Measurements from ENCODE around the gene EYA2.
"Not testable (repeated sequence)": the region's sequence is repeated elsewhere in the genome, so short reads cannot be mapped to it uniquely, and the experiment has no call there.

EYA2 gene

DNA sequence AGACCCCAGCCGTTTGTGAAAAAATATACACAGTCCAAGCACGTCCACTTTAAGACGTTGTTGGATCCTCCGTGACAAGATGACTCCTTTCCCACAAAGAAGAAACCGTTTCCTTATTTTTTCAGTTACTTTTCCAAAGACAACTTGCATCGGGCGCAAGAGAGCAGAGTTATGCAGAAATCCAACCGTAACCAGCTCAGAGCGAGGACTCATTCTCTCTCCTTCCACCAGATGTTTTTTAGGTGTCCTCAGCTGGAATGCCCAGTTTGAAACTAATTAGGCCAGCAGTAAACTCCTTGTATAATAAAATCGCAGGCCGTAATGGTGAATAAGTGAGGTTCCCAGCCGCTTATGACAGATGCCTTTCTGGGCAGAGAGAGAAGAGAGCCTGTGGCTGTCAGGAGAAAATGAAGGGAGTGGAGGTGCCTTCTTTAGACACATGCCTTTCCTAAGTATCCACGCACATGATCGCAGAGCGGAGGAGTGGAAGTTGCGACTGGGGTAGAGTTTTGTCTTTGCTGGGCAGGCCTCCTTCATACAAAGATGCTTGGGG is 2.8 kb downstream of the EYA2 start:
- peak in 1 of 2 experiments; percentile 39 for DNase-seq

DNA sequence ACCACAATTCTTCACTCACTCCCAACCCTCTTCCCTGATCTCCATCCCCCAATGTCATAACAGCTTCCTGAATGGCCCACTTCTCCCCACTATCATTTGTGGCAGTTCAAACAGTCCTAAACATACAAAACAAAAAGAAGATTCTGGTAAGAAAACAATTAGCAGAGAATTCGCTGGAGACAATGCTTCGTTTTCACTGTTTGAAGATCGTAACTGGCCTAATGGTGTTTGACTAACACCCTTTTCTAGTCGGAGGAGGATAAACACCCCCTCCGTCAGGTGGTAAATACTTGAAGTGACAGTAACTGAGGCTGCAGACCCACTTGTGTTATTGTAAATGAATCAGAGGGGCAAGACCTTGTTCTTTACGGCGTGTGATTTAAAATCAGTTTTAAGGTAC is 3.8 kb downstream of the EYA2 start:
- no peak for DNase-seq

DNA sequence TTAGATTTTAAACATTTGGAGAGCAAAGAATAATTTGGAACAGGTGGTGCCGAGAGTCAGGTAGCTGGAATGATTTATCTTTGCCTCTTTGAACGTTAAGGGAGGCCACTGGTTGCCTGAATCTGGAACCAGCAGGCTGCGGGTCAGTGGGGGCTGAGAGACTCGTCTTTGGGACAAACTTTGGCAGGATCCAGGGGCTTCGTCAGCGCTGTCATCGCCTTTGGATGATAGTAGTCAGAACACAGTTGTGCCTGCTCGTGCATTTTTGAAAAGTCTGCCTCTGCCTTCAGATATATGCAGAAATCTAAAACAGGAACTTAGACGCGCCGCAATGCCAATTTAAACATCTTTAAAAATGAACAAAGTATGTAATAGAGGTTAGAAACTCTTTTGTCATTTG is 5.0 kb downstream of the EYA2 start:
- DNase-seq, result no peak

DNA sequence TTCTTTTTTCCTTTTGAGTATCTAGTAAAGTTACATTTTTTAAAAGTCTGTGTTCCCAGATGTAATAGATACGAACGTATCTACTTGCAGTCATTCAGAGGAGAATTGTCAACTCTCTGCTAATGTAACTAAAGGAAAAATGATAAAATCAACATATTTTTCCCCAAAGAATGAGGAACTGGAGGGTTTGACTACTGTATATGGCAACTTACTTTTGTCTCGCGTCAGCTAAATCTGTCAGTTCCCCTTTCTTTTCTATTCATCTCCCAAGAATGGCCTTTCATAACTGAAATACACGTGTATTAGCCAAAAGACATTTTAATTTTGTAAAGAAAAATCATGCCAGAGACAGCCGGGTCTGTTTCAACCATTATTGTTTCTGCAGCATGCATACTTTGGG is 5.4 kb downstream of the EYA2 start:
- DNase-seq, result no peak

DNA sequence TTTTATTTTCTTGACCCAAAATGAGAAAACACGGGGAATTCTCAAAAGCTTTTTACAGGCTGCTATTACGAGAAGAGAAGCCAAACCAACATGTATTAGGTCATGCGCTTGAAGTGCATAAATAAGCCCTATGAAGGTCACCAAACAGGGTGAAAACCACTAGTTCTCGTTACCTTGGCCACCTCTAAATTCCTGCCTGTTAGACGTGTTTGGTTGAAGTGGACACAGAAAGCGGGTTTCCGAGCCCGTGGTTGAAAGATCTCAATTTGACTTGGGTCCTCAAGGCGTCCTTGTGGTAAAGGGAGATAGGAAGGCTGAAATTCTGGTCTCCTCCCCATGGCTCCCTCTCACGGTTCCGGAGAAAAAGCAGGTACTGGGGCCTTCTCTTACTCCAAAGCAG is 6.2 kb downstream of the EYA2 start:
- no peak for DNase-seq

DNA sequence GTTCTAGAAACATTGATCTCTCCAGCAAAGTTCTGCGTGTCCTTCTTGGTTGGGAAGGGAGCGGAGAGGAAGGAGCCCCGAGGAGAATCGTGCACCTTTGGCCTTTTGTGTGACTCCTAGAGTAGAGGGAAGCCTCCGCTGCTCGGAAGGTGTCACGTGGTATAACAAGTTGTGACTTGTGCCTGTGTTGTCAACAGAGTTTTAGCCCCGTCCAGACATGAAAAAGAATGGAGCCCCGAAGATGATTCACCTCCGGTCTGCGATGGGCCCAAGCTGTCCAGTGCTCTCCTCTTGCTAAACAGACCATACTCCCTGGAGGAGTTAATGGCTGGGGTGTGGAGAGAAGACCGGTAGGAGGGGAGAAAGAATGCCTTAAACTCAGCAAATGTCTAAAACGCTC is 7.0 kb downstream of the EYA2 start:
- peak in 1 of 2 experiments; percentile 49 for DNase-seq

DNA sequence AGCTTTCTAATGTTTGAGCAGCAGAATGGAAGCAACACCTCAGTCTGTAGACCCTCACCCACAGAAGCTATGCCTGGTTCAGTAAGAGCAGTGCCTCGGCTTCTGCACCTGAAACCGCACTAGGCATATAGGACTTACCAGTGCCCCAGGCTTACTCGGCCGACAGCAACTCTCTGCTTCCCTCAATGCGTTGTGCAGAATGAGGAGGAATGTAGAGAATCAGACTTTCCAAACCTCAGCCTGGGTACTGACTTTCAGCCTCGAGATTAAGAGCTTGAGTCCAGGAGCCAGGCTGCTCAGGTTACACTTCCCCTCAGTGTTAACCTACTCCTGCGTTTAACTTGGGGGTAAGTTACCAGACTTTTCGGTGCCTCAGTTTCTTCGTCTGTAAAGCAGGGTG is 8.6 kb downstream of the EYA2 start:
- DNase-seq, result no peak

DNA sequence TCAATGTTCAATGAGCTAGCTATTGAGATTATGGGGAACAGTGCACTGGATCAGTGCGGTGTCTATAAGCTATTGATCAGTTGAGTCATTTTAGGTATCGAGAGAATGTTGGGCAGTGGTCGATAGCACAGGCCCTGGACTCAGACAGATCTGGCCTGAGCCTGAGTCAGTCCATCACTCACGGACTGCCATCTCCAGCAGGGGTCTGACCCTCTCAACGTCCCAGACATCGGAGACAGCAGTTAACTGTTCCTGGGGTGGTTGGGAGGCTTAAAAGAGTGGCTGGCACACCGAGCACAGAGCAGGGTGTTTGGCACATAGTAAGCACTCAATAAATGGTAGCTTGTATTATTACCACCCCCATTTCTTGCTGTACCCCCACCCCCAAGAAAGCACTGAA is 9.3 kb downstream of the EYA2 start:
- DNase-seq, result no peak

DNA sequence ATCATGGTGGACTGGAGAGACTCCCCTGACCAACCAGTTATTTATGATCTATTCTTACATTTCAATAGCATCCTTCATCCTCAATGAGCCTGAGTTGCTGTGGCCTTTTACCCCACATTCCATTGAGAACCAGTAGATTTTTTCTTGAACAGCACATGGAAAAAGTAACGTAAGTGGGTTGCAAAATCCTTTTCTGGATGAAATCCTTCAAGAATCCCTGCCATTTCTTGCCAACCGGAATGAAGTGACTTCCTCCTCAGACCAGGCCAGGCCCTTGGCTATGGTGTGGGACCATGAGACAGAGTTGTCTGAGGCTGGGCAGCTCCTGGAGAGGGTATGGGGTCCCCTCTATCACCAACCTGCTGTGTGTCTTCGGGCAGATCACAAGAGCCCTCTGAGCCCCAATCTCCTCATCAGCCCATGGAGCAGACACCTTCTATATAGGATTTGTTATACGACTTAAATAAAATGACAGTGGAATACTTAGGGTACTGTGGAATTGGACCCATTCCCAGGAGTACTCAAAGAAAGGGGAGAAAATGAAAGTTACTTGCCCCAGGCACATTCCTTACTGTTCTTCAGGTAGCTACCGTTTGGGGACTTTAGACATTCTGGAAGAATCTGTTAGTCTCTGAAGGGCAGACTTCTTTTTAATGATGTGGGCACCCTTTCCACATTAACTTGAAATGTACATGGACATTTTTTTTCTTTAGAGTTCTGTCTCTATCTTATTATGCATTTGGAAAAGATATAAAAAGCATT is 10.9 kb downstream of the EYA2 start:
- no peak for DNase-seq

DNA sequence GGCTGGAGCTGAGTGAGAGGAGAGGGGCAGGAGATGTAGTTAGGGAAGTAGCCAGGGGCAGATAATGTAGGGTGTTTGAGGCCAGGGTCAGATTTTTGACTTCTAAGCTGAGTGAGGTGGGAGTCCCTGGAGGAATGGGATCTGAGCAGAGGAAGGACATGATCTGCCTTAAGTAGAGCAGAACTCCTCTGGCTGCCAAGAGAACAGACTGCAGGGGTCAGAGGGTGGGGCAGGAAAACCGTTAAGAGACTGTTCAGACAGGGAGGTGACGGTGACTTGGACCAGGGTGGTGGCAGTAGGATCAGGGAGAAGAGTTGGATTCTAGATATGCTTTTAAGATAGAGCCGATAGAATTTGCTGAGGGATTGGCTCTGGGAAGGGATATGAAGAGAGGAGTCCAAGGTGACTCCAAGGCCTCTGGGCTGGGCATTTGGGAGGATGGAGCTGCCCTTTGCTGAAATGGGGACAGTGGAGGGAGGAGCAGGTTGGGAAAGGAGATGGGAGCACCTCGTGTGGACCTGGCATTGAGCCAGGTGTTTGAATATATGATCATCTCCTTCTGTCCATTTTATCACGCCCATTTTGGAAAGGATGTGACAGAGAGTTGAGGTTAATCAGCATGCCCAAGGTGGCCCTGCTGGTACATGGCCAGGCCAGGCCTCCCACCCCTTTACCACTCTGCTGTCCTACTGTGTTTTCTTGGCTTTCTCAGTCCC is 18.8 kb downstream of the EYA2 start:
- DNase-seq, result no peak

DNA sequence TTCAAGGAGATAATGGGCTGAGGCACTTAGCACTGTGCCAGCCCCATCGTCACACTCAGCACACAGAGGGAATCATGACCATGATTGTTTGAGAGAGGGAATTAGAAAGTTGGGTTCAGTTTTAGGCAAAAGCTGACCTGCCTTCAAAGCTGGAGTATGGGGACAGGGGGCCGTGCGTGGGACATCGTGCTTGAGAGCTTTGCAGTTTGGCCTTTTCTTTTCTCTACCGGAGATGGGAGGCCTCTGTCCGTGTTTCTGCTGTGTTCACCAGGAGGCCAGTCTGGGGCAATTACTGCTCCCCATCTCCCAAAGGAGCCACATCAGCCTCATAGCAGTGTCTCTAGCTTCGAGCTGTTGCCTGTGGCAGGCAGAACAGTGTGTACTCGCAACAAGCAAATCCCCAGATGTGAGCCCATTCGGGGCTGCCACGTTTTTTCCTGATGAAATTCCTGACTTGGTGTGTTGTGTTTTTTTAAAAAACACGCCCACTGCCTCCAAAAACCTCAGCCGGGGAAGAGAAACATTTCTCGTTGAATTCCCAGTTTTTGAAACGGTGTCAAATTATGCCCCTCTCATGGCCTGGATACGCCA is 20.2 kb downstream of the EYA2 start:
- DNase-seq, result no peak

DNA sequence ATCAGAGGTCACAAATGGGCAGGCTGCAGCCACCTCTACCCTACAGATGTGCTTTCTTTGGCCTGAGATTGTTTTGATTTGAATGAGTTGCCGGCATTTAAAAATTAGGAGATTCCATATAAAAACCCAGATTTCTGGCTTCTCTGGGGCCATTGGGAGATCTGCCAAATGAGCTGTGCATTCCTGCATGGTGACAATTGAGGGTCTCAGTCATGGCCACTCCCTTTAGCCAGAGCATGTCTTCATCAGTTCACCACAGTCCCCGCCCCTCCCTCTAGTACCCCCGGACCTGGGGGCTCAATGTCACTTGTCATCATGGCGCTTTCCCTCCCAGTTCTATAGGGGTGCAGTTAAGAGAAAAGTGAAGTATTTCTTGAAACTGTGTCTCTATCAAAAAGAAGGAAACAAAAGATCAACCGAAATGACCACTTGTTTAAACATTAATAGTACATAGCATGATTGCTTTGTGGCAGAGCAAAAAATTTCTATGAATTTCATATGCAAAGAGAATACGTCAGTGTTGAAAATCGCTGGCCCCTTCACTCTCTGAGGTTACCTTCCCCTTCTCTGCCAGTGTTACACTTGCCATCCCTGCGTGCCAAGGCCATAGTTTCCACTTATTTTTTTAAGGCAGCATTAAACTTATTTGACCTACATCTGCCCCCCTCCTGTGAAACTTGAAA is 21.1 kb downstream of the EYA2 start:
- no peak for DNase-seq

DNA sequence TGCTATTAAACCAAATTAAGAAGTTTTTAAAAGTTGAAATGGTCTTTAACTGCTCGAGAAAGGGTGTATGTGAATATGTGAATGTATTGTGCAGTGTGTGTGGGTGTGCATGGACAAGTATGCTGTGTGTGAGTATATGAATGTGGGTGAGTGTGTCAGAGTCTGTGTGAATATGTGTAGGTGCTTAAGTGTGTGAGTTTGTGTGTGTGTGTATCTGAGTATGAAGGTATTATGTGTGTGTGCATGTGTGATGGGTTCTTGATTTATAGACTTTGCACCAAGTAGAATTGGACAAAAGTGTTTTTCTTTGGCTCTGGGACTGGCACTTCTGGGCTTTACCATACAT is 21.6 kb downstream of the EYA2 start:
- no peak for DNase-seq

DNA sequence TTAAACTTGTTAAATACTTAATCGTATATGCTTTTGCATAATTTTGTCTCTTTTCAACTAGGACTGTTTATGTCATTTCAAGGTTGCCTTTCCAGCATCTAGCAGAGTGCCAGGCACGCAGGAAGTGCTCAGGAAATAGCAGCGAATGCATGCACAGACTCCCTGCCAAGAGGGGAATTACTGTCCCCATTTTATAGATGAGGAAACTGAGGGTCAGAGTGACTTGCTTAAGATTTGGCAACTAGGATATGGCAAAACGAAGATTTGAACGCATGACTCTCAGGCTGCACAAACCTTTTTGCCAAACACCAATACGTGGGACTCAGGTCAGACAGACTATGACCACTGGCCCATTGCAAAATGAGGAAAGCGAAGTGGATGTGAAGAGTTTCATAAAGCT is 22.5 kb downstream of the EYA2 start:
- no peak for DNase-seq

DNA sequence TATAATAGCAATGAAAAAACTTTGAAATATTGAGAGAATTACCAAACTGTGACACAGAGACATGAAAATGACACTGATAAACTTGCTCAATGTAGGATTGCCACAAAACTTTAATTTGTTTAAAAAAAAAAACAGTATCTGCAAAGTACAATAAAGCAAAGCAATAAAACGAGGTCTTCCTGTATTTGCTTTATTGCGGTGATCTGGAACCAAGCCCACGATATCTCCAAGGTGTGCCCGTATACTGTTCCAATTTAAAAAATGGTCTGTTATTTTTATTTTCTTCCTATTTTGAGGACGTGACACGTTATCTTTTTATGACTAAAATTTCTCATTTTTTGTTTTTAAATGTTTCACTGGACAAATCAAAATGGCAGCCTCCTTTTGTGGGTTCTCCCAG is 25.5 kb downstream of the EYA2 start:
- no peak for DNase-seq

DNA sequence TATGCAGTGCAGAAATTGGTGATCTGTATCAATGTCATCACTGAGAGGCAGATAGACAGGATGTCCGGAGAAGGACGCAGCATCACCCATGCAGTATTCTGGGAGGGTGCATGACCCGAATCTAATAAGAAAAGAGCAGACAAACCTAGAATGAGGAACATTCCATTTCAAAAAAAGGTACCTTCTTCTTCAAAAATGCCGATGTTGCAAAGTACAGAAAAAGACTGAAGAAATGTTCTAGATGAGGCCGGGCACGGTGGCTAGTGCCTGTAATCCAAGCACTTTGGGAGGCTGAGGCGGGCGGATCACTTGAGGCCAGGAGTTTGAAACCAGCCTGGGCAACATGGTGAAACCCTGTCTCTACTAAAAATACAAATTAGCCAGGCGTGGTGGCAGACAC is 28.2 kb downstream of the EYA2 start:
- not testable (repeated sequence) for DNase-seq

DNA sequence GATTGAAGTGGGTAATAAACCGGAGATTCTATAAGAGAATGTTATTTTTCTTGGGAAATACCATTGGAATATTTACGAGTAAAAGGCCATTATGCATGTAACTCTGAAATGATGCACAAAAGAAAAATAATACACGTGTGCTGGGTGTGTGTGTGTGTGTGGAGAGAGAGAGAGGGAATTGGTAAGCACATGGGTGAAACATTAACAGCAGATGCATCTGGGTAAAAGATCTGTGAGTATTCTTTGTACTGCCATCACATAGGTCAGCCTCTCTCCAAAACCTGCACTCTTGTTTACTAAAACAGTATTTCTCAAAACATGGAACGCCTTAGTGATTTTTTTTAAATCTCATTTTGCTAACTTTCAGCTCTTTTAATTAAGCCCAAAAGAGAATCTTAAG is 28.9 kb downstream of the EYA2 start:
- no peak for DNase-seq

DNA sequence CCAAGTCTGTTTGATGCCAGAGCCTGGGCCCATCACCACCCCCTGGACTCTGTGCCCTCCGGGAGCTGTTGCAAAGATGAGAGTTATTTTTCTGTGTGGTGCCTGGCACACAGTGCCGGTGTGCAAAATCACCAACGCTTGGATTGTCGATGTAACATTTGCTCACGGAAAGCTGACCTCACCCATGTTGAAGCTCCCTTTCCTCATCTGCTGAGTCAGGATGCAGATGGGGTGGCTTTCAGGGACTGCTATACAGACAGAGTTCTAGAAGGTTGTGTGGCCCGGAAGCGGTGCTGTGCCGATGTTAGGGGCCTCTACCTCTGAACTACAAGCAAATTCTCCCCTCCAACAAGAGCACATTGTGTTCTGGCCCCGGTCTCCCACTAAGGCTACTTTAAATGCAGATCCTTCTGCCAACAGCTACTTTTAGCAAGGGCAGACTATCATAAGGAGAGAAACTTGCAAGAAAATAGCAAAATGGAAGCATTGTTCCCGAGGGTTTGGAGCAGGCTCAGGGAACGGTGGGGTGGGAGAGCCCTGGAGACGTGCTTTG is 34.0 kb downstream of the EYA2 start:
- DNase-seq, result no peak

DNA sequence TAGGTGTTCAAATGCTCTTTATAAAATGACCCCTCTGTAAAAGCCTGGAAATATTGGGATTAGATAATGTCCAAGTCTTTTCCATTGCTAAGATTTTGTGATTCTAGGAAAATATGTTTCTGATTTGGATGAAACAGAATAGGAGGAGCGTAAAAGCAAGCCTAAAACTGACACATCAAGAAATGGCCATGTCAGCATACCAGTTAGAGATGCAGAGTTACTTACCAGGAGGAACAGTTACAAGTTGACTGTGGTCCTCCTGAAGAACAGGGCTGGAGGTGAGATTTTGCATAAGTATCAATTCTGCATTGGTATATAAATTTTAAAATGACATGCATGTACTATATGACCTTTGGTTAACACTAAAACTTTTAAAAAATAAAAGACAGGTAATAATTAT is 35.3 kb downstream of the EYA2 start:
- no peak for DNase-seq

DNA sequence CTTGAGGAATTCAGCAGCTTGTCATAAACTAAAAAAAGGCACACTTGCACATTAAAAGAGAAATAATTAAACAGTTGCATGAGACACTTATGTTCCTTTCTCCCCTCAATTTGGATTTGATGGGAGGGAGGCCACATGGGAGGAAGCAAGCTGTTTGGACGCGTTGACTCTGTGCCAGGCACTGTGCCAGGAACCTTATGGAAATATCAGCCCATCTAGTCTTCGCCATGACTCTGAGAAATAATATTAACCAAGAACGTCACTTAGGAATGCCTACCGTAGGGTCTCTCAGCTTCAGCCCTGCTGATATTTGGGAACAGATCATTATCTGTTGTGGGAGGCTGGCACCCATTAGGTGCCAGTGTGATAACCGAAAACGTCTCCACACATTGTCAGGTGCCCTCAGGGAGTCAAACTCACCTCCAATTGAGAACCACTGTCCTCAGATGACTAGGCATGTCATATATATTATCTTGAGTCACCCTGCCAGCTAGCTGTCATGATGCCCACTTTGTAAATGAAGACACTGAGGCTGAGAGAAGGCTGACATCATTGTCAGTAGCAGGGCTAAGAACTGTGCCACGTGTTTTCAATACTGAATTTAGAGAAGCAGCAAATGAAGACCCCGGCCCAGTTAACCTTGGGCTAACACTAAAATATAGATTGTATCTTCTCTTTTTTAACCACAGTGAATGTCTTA is 36.1 kb downstream of the EYA2 start:
- DNase-seq, result no peak

DNA sequence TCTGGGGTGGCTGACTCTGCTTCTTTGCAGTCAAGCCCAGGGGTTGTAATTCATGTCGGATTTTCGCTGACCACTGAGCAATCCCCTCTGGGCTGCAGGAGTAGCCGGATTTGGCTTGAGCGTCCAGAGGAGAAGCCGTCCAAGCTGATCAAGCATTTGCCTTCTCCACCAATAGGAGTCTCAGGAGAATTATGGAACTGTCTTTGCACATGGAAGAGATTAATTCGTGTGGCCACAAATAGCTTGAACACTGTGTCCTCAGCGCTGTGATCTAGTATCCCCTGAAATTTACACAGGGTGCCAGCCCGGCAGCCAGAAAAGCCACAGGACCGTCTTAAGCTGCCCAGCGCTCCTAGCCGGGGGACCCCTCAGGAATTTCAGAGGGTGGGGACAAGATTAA is 37.1 kb downstream of the EYA2 start:
- DNase-seq, result no peak

DNA sequence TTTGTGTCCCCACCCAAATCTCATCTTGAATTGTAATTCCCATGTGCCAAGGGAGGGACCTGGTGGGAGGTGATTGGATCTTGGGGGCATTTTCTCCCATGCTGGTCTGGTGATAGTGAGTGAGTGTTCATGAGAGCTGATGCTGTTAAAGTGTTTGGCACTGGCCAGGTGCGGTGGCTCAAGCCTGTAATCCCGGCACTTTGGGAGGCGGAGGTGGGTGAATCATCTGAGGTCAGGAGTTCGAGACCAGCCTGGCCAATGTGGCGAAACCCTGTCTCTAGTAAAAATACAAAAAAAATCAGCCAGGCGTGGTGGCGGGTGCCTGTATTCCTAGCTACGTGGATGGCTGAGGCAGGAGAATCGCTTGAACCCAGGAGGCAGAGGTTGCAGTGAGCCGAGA is 37.8 kb downstream of the EYA2 start:
- DNase-seq, result not testable (repeated sequence)

DNA sequence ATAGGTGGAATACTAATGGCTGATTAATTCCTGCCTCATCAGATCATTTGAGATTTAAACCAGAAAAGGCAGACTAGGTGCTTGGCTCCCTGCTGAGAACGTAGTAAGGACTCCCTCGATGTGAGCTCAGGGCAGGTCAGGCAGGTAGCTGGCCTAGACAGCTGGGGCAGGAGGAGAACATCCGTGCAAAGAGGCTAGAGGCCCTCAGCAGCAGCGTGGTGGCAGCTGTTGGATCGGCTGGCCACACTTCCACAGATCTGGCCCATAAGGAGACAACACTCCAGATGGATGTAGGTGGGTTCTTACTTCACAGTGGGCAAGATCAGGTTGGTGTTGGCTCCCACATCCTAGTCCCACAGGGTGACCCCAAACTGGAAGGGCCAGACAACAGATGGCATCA is 38.5 kb downstream of the EYA2 start:
- DNase-seq, result no peak

Data from NCI-H526 (cell line).